Activated T-cell treated with anti-CD3 and anti-CD28 coated beads, Interleukin-2, amount 50 U/mL, for 4 hours (primary cell): ENCODE data around the gene CEP78. TPM values are rescaled to one million over a fixed set of nuclear protein-coding genes. Genes with fewer than 3 reads are reported as not detected.

Source experiments
- ATAC-seq, 2 donors: fragments of 200-7000 bp; cut with Tn5 transposase; one replicate each; pipeline ENCODE4 v1.10.0; 2021
- DNase-seq: peaks from one replicate; pipeline ENCODE4 v3.0.0-alpha.2; 2020
- H3K27me3 Mint-ChIP-seq: one replicate; pipeline ENCODE4 v1.8.0; 2021; ENCODE audit warnings: low read depth, mixed read lengths
- H3K36me3 Mint-ChIP-seq: one replicate; pipeline ENCODE4 v1.8.0; 2022; ENCODE audit warnings: mixed read lengths; ENCODE audit not compliant: insufficient read depth
- H3K4me1 Mint-ChIP-seq: one replicate; pipeline ENCODE4 v1.8.0; 2021; ENCODE audit warnings: low read depth, mixed read lengths
- H3K4me3 Mint-ChIP-seq: one replicate; pipeline ENCODE4 v1.8.0; 2021; ENCODE audit warnings: mild to moderate bottlenecking, moderate library complexity, mixed read lengths
- H3K9me3 Mint-ChIP-seq: one replicate; pipeline ENCODE4 v1.8.0; 2021; ENCODE audit warnings: mixed read lengths
- total RNA-seq, 3 donors: library from RNA; stranded (reverse); gene quantifications; one replicate each; pipeline ENCODE4 v1.2.1, GENCODE V29; 2021

The CEP78 gene
- total RNA-seq, 3 donors from 2014 or later, result 29.4 to 30.8 (median 29.6) TPM

DNA sequence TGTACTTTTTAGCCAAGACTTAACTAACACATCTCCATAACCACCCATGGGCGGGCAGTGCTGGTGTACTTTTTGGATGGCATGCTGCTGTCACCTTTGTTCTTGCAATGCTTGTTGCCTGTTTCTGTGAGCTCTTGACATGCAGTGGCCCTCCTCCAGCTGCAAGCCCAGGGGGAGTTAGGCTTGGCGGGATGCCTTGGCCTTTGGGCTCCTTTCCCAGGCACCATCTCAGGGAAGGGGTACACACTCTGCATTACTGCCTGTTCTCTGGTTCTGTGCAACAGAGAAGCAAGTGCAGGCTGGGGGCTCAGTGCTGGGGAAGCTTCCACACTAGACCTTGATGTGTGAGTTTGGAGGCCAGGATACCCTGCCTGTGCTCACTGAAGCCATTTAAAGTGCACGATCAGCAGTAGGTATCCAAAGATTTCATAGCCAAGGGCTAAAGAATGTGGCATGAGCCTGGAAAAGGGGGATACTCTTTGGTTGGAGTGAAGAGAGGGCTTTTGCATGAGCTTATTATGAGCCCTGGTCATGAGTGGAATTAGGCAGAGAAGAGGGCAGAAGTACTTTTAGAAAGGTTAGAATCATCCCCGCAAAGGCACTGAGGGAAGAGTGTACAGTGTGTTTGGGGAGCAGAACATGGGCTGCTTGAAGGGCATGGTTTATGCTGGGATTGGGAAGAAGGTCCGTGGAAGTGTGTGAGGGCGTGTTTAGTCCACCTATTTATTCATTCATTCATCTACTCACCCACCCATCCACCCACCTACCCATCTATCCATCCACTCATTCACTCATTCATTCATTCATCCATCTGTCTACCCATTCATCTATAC is 83.5 kb downstream of the CEP78 start:
- no peak for ATAC-seq
- no peak overlapping the region for H3K4me3 Mint-ChIP-seq
- peaks cover 65% of the 10 kb centered on the region for H3K36me3 Mint-ChIP-seq
- H3K4me1 Mint-ChIP-seq, result no peaks in the 10 kb centered on the region
- H3K27me3 Mint-ChIP-seq, result no peaks in the 10 kb centered on the region
- H3K9me3 Mint-ChIP-seq, result no peaks in the 10 kb centered on the region
- no peak for DNase-seq

DNA sequence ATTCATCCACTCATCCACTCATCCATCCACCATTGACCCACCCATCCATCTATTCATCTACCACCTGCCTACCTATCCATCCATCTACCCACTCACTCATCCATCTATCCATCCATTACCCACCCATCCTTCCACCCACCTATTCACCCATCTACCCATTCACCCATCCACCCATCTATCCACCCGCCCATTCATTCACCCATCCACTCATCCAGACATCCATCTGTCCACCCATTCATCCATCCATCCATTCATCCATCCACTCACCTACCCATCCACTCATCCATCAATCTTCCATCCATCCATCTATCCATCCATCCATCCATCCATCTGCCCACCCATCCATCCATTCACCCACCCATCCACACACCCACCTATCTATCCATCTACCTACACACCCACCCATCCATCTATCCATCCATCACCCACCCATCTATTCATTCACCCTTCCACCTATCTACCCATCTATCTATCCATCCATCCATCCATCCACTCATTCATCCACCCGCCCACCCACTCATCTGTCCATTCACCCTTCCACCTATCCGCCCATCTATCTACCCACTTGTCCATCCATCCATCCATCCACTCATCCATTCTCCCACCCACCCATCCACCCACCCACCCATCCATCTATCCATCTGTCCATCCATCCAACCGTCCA is 84.3 kb downstream of the CEP78 start:
- H3K27me3 Mint-ChIP-seq, result no peaks in the 10 kb centered on the region
- H3K9me3 Mint-ChIP-seq, result no peaks in the 10 kb centered on the region
- H3K36me3 Mint-ChIP-seq, result peaks cover 63% of the 10 kb centered on the region
- H3K4me1 Mint-ChIP-seq, result no peaks in the 10 kb centered on the region
- DNase-seq (no peak), ATAC-seq (no peak)
- H3K4me3 Mint-ChIP-seq, result no peak overlapping the region

DNA sequence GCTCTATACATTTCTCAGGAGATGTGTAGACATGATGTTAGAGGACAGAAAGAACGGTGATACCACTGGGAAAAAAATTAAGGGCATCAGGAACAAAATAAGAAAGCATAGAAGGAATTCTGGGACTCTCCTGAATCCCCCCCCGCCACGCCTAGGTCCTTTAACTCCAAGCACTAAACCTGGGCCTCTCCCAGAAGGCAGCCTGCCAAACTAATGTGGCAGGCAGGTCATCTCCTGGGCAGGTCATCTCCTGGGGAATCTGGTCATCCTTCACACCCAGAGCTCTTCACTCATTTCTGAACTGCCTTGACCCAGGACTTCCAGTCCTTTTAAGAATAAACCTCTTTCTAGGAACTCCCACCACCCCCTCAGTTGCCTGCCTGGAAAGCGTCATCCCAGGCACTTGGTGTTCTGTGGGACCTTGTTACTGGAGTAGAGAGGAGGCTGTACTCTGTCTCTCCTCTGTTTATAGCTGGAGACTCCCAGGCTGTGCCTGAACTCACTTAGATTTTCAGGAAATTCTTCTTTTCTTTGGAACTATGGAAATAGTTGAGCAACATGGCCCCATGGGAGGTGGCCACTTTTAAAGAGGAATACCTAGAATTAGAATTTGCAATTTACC is 85.1 kb downstream of the CEP78 start:
- DNase-seq, result no peak
- Mint-ChIP-seq H3K9me3 (no peaks in the 10 kb centered on the region), H3K4me1 (peaks cover 2% of the 10 kb centered on the region), H3K27me3 (no peaks in the 10 kb centered on the region), H3K4me3 (no peak overlapping the region), H3K36me3 (peaks cover 69% of the 10 kb centered on the region)
- no peak for ATAC-seq

DNA sequence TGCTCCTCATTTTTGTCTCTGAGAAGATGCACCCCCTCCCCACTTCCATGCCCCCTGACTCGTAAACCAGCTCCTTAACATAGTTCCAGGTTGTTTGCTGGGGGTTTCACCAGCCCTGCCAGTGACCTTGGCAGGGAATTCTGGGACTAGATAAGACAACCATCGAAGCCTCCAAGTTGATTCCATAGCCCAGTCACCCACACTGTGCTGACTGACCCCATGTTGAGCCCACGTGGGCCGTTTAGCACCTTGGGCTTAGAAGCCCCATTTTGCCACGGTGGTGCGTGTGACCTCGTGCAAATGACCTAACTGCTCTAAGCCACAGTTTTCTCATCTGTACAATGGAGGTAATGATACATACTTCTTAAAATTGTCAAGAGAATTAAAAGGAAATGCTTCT is 85.6 kb downstream of the CEP78 start:
- peaks cover 64% of the 10 kb centered on the region for H3K36me3 Mint-ChIP-seq

DNA sequence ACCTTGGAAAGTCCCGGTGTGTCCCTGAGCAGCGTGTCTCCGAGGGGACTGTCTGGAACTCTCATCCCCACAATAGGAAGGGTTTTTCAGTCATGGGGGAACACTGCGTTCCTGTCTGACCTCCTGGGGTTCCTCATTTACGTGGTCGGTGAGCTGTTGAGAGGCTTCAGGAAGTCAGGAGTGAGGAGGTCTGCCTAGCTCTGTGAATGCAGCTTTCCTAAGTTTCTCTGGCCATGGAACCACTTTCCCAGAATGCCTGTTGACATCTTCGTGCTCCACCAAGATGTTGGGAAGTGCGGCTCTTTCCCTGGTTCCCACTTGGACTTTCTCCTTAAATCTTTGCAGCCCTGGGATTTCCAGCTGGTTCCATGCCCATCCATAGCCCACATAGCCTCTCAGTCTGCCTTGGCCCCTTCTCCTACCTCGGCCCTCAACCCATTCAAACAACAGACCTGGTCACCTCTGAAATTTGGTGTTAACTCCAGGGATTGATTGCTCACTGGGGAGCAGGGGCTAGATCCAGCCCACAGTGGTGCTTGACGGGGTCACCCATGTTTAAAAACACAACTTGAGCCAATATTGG is 88.3 kb downstream of the CEP78 start:
- no peaks in the 10 kb centered on the region for H3K9me3 Mint-ChIP-seq
- H3K4me1 Mint-ChIP-seq, result peaks cover 2% of the 10 kb centered on the region
- peaks cover 46% of the 10 kb centered on the region for H3K36me3 Mint-ChIP-seq
- no peak for ATAC-seq
- no peaks in the 10 kb centered on the region for H3K27me3 Mint-ChIP-seq
- H3K4me3 Mint-ChIP-seq, result no peak overlapping the region
- DNase-seq, result no peak

More for the DNA sequence above, 85.6 kb downstream of the CEP78 start:
- Mint-ChIP-seq H3K27me3 (no peaks in the 10 kb centered on the region), H3K9me3 (no peaks in the 10 kb centered on the region), H3K4me1 (peaks cover 2% of the 10 kb centered on the region), H3K4me3 (no peak overlapping the region)
- ATAC-seq (no peak), DNase-seq (no peak)

DNA sequence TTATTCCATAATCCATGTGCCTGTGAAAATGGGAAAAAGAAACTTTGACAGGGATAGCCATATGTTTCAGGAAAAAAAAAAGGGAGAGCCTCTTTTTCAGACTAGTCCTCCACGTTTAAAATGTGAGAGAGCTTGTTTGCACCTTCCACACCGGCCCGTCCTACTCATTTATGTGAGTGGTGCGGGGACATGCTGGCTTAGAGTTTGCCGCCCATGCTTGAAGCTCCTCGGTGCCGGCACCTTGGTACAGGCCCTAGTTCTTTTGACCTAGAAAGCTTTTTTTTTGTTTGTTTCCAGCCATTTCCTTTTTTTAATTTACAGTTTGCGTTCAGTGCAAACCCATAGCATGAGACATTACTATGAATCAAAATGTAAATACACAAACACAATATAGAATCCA is 88.8 kb downstream of the CEP78 start:
- DNase-seq (no peak), ATAC-seq (no peak)
- no peaks in the 10 kb centered on the region for H3K9me3 Mint-ChIP-seq
- no peak overlapping the region for H3K4me3 Mint-ChIP-seq
- peaks cover 45% of the 10 kb centered on the region for H3K36me3 Mint-ChIP-seq
- H3K4me1 Mint-ChIP-seq, result peaks cover 2% of the 10 kb centered on the region
- H3K27me3 Mint-ChIP-seq, result no peaks in the 10 kb centered on the region

DNA sequence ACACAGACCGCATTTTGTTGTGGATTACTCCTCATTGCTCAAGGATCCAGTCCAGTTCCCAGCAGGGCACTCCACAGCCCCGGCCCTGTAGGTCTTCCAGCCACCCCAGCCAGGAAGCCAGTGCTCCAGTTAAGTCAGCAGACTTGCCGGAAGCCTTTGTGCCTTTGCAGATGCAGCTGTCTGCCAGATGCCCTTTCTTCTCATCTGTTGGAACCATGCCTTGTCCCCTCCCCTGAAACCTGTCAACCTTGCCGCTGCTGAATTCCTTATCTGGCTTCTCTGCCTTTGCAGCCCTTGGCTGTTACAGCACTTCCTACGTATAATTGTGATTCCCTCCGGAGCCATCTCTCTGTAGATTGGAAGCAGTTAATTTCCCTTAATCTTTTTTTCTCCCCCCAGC is 89.5 kb downstream of the CEP78 start:
- no peak for ATAC-seq
- Mint-ChIP-seq H3K9me3 (no peaks in the 10 kb centered on the region), H3K4me3 (no peak overlapping the region), H3K4me1 (peaks cover 2% of the 10 kb centered on the region), H3K27me3 (no peaks in the 10 kb centered on the region), H3K36me3 (peaks cover 46% of the 10 kb centered on the region)
- DNase-seq, result no peak

DNA sequence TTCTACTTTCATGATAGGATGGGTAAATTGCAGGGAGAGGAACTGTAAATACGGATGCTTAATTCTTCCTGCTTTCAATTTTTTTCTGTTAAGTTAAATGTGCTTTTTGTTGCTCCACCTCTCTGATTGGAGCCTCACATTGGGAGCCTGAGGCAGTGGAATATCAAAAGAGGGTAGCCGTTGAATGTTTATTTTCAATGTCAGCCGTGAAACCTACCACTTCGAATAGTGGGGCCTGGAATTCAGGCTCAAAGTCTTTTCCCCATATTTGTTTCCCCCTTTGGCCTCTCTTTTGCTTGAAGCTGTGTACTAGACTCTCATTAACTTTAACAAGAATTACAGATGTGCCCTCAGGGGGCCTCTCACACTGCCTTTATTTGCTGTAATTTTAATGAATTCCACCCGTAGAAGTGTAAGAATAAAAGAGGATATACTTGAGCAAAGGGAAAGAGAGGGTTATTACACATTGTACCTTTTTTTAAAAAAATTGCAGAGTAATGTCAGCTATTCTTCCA is 90.0 kb downstream of the CEP78 start:
- DNase-seq (no peak), ATAC-seq (no peak)
- peaks cover 46% of the 10 kb centered on the region for H3K36me3 Mint-ChIP-seq
- H3K27me3 Mint-ChIP-seq, result no peaks in the 10 kb centered on the region
- H3K9me3 Mint-ChIP-seq, result no peaks in the 10 kb centered on the region
- peaks cover 2% of the 10 kb centered on the region for H3K4me1 Mint-ChIP-seq
- no peak overlapping the region for H3K4me3 Mint-ChIP-seq

DNA sequence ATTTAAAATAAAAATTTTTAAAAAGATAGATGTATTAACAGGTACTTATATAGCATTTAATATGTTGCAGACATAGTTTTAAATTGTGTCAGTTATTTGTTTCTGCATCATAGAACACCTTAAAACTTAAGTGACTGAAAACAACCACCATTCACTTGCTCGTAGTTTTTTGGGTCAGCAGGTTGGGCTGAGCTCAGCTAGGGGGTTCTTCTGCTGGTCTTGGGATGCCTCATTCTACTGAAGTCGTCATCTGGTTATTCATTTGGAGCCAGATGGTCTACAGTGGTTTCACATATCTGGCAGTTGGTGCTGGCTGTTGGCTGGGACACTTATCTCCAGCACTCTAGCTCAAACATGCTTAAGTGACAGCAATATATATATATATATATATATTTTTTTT is 90.7 kb downstream of the CEP78 start:
- Mint-ChIP-seq H3K9me3 (no peaks in the 10 kb centered on the region), H3K27me3 (no peaks in the 10 kb centered on the region), H3K4me1 (peaks cover 2% of the 10 kb centered on the region), H3K36me3 (peaks cover 44% of the 10 kb centered on the region), H3K4me3 (no peak overlapping the region)
- ATAC-seq, result no peak
- DNase-seq, result no peak

Other genes starting within 250 kb of the CEP78 start
- gene GNAQ, start 204.3 kb upstream of the CEP78 start, total RNA-seq, result 10 to 100 TPM; 18.2 to 20.1 (median 18.9) TPM
- gene PSAT1, start 61.0 kb downstream of the CEP78 start, total RNA-seq, result 100 to 1,000 TPM; 105 to 139 (median 120) TPM